HUDEP-2 (cell line): ENCODE results near the gene ITGAE.
A peak's percentile ranks its signal among the peaks of the same experiment; 100 is the strongest.

Experiments
- DNase-seq, 76 experiments: peaks; one replicate each; lab custom pipeline; 2025; ENCODE audit not compliant: unreplicated experiment in 76 of 76; lab: John Stamatoyannopoulos, UW

Gene ITGAE

DNA sequence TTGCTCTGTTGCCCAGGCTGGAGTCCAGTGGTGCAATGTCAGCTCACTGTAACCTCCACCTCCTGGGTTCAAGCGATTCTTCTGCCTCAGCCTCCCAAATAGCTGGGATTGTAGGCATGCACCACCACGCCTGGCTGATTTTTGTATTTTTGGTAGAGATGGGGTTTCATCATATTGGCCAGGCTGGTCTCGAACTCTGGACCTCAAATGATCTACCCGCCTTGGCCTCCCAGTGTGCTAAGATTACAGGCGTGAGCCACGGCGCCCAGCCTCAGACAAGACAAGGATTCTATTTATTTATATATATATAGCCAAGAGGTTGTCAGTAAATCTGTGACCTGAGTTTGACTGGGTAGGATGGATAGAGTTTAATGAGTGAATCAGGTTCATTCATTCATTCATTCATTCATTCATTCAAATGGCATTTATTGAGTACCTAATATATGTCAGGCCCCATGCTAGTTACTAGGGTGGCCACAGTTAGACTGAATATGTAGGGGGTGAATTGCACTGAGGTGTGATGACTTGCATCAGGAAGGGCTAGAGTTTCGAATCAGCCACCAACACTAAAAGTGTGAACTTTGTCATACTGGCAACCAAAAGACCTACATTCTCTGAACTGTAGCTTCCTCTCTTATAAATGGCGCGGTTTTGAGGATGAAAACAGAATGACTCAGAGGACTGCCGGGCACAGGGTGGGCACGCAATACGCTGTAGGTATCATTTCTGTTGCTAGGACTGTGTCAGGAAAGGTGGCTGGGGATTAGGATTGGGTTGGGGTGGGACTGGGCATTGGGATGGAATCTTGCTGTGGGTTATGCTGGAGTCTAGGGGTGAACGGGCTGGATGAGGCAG lies 37.8 kb downstream of the ITGAE start:
- DNase-seq = no peak

DNA sequence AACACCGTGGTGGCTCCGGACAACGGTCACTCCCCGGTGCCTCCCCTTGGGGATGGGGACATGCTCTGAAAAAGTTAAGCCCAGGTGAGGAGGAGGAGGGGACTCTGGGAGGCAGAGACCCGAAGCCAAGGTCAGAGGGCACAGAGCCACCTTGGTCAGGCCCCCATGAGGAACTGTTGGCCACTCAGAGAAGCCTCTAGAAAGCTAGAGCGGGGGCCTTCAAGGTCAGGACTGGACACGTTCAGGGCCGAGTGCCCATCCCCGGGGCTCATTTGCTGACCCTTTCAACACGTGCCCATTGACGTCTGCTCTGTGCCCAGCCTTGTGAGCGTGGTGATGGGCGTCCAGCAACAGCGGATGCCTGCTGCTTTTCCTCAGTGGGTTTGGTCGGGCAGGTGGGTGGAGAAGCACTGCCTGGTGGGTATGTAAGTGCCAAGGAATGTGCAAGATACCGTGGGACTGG lies 39.0 kb downstream of the ITGAE start:
- DNase-seq = no peak

DNA sequence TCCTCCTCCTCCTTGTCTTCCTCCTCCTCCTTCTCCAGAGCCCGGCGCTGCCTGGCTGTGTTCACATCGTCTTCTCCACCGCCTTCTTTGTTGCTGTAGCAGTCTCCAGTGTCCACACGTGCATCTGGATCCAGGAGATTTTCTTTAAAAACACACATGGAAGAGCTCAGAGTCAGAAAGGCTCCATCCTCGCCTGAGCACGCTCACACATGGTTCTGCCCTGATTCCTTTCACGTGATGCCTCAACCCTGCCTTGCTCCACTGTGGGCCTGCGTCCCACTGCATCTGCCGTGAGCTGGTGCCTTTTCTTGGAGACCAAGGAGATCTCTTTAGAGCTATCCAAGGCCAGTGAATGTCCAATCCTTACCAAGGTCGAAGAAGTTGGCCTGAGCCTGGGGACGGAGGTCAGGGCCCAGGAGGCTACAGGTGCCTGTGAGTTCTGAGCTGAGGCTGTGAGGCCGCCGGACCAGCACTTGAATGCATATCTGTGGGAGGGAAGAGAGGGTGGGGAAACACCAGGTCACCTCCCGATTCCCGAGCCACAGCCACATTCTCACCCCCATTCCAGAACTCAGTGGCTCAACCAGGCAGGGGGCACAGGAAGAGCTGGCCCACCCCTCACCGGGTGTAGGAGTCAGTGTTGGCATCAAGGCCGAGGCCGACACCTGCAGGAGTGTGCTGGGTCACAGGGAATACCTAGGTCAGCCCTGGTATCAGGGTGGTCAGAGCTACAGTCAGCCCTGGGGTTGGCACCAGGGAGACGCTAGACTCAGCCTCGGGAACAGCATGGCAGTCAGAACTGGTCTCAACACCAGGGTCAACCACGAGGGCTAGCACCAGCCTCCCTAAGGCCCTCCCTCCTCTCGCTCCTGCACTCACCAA lies 39.7 kb downstream of the ITGAE start:
- no peak for DNase-seq

DNA sequence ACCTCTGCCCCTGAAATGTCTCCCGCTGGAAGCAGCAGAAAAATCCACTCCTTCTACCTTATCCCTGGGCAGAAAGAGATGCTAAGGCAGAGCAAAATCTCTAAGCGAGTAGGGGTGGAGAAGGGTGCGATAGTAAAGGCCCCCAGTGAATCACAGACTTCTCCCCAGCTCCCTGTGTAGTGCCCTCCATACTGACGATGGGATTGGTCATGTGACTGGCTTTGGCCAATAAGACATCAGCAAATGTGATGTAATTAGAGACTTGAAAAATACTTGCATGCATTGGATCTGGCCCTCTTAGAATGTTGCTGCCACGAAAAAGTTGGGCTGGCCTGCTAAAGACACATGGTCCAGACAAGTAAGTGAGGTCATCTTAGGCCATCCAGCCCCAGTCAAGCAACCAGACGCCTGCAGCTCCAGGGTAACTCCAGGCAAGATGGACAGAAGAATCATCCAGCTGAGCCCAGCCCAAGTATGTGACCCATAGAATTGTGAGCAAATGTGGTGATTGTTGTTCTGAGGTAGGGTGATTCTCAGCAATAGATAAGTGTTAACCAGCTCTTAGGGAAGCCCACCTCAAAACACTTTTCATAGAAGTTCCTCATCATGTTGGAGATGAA lies 41.3 kb downstream of the ITGAE start:
- no peak for DNase-seq

DNA sequence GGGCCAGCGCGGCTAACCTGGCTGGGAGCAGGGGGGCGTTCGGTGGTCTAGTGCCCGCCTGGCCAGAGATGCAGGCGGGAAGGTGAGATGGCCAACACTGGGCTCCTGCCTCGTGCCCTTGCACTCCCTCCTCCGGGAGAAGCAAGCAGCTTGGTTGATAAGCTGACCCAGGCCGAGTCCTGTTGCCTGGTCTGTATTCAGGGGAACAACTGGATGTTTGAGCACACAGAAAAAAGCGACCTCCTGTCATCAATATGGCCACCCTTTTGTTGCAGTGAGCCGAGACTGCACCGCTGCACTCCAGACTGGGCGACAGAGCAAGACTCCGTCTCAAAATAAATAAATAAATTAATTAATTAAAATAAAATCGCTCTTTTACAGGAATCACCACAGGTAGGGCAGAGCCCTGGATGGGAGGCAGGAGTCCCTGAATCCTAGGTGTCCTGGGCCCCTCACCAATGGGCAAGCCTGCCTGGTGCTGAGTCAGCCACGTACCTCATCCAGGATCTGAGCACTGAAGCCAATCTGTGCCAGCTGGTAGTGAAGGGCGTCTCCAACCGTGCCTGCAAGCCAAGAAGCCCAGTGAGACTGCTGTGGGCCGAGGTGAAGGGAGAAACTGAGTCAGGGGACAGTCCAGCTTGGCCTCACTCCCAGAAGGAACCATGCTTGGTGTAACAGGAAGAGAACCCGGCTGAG lies 45.5 kb downstream of the ITGAE start:
- DNase-seq = no peak

DNA sequence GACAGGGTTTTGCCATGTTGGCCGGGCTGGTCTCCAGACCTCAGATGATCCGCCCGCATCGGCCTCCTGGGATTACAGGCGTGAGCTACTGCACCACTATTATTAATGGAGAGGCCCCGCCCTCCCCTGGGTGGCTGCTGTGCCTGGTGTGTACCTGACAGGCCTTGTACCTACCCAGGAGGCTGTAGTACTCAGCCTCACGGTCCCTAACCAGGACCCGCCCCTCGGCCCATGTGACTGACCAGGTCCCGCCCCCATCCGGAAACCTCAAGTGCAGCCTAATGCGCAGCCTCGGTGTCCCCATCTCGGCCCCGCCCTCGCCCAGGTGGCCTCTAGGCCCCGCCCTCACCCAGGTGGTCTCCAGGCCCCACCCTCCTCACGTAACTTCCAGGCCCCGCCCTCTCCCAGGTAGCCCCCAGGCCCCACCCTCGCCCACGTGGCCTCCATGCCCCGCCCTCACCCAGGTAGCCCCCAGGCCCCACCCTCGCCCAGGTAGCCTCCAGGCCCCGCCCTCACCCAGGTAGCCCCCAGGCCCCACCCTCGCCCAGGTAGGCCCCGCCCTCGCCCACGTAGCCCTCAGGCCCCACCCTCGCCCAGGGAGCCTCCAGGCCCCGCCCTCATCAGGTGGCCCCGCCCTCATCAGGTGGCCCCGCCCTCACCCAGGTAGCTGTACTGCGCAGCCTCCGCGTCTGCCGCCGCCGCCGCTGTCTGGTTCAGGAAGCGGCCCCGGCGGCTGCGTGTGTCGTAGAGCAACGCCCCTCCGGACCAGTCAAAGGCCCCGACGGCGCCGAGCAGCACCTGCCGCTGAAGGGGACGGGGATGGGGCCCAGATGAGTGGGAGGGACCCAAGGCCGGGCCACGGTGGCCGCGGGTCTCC lies 46.3 kb downstream of the ITGAE start:
- peak in 36 of 76 experiments; percentile 1 to 53 (median 18) for DNase-seq

DNA sequence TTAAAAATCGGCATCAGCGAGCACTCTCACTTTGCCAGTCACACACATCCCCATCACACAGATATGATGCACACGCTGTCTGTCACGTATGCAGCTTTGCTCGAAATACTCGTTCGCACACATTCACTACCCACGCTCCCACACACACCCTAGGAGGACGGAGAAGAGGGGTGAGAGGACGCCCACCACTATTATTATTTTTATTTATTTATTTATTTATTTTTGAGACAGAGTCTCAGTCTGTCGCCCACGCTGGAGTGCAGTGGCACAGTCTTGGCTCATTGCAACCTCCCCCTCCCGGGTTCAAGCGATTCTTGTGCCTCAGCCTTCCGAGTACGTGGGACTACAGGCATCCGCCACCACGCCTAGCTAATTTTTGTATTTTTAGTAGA lies 46.9 kb downstream of the ITGAE start:
- no peak for DNase-seq

DNA sequence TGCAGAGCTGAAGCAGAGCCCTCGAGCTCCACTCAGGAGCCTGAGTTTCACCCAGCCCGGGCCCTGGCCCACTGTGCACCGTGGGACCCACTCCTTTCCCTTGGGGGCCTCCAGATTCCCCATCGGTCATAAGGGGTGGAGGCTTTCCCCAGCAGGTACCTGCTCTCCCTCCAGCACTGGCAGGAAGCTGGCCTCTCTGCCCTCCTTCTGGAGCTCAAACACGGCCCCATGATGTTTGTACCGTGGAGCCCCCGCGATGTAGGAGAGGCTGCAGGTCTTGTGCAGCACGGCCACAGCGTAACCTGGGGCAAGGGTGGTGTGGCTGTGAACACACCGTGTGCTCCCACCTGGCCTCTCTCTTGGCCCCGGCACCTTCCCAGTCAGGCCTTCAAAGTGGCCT lies 47.4 kb downstream of the ITGAE start:
- no peak for DNase-seq

DNA sequence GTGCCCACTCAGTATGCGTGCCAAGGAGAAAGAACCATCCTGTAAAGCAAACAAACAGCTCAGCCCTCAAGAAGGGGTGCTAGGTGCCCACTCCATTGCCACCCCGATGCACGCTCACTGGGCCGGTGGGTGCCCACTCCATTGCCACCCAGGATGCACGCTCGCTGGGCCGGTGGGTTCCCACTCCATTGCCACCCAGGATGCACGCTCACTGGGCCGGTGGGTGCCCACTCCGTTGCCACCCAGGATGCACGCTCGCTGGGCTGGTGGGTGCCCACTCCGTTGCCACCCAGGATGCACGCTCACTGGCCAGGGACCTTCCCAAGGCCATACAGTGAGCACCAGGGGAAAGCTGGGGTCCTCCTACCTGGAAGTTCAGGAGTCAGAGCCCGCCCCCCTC lies 49.2 kb downstream of the ITGAE start:
- no peak for DNase-seq

DNA sequence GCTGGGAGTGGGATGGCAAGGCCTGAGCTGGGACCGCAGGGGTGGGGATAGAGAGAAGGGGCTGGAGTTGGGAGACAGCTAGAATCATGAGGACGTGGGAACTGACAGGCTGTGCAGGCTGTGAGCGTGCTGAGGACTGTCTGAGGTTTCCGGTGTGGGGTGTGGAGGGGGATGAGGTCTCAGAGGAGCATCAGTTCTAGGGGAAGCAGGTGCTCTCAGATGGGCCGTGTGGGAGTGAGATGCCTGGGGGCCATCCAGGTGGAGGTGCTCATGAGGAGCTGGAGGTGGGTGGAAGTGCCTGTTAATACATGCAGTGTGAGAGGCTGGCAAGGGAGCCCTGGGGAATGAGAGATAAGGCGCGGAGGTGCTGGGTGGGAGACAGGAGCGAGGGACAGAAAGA lies 50.1 kb downstream of the ITGAE start:
- DNase-seq = no peak

DNA sequence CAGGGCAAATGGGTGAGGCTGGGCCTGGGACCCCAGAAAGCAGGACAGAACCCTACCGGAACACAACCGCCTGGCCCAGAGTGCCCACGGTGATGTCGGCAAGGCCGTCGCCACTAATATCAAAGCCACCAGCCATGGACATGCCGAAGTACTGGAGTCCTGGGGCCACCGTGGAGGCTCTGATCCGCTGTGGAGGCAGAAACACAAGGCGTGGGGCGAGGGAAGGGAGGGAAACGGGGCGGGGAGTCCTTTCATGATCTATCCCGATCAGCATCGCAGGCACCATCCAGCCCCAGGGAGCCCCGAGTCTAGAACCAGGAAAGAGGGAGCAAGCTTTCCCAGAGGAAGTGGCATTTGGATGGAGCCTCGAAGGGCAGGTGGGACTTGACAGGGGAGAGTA lies 50.7 kb downstream of the ITGAE start:
- no peak for DNase-seq

DNA sequence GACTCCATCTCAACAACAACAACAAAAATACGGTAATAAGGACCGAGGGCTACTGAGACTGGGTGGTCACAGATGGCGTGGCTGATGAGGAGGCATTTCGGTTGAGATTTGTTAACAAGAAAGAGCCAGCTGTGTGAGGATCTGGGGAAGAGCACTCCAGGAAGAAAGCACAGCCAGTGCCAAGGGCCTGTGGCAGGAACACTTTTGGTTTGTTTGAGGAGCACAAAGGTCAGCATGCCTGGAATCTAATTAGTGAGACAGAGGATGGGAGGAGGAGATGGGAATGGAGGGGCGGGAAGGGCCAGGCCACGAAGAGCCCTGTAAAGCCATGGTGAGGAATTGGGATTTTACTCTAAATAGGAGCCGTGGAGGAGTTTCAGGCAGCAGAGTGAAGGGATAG lies 52.4 kb downstream of the ITGAE start:
- no peak for DNase-seq

DNA sequence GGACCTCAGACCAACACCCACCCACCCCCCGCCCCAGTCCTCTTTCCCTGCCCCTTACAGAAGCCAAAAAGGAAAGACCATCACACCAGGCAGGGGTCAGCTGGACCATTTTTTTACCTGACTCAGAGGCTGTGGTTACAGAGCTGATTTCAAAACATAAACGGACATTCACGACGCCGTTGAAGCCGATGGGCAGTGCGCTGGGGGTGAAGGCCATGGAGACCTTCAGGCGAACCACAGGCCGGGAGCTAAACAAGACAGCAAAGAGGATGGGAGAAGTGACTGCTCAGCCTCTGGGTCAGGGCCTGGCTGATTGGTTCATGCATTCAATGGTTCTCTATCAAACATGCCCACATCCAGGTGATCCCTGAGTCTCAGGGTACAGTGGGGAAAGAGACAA lies 53.2 kb downstream of the ITGAE start:
- no peak for DNase-seq

DNA sequence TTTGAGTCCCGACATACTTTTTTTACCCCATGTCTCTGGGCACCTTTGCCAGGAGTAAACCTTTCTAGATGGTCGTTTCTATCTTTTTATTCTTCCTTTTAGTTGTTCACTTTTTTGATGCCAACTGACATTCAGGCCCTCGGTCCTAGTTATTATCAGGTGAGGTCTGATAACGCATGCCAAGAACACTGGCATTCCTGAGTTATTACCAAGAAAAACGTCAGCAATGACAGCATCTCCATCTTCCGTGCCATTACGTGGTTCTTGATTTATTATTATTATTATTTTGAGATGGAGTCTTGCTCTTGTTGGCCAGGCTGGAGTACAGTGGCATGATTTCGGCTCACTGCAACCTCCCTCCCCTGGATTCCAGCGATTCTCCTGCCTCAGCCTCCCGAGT lies 55.9 kb downstream of the ITGAE start:
- no peak for DNase-seq

DNA sequence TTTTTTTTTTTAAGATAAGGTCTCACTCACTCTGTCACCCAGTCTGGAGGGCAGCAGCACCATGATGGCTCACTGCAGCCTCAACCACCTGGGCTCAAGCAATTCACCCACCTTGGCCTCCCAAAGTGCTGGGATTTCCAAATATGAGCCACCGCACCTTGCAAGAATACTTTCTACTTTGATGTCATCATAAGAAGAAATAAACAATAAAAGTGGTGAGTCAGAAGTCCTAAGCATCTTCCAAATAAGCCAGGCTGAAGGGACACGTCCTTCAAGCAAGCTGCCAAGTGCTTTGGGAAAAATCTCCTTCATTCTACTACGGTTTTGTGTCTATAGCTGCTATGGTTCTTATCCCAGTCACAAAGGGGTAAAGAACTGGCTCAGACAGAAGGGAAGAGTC lies 57.0 kb downstream of the ITGAE start:
- no peak for DNase-seq

DNA sequence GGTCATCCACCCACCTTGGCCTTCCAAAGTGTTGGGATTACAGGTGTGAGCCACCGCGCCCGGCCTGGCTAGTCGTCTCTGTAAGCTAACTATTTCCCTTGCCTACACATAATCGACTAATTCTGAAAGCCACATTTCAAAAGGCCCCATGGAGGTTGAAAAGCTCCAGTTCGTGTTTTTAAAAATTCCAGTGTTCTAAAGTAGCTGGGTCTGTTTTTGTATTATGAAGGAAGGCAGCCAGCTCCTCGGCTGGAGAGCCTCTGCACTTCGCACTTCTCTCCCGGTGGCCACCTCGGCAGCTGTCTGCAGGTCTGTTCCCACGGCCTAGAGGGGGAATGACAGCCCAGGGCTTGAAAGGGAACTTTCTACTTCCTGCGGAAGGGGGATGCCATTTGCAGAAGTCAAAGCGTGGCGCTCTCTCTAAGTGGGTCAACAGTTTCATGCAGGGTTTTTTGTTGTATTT lies 60.3 kb downstream of the ITGAE start:
- DNase-seq = no peak

DNA sequence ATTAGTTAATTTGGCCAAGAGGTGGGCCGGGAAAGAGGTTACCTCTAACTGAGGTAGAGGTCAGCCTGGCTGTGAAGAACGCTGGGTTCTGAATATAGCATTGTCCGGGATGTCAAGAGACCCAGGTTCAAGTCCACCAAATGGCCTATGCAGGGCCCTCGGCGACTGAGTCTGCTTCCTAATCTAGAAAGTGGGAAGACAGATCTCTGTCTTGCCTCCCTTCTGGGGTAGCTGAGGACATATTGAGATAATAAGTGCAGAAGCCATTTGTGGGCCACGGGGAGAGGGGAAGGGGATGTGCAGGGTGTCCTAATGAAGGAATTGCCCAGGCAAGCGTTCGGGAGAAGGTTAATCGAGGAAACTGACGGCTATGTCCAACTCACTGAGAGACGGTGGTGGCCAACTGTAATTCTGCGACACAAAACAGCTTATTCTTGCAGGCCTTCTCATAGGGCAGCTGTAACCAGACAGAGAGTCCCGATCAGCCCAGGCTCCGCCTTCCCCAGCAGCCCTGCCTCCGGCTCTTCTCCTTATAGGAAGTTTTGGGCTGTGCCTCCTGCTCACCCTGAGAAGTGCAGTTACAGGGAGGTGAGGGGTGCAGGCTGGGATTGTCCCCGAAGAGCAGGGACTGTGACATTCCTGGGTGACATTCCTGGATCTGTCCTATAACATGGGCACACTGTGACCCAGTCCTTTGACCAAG lies 61.4 kb downstream of the ITGAE start:
- no peak for DNase-seq

DNA sequence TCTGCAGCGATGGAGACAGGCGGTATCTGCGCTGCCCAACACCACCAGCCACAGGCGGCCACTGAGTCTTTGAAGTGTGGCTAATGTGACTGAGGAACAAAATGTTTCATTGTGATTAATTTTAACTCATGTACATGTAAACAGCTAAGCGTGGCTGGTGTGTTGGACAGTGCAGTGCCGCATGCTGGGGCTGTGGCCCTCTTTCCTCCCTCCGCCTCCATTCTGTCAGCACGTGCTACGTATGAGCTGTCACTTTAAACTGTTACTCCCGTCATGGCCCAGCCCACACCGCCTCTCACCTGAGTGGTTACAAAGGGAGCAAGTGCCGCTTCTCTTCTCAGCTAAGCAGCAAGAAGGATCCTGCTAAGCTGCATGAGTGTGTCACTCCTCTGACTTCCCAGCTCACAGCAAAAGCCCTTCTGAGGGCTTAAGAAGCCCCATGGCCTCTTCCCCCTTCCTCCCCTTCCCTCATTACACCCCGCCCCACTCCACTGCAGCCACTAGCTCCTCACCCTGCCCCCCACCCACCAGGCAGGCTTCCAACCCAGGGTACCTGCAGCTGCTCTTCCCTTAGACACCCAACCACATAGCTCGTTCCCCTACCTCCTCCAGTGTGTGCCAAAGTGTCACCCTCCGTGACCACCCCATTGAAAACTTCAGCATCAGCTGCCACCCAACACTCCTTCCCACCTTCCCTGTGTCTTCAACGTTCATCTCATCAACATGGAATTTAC lies 62.3 kb downstream of the ITGAE start:
- DNase-seq = no peak
